GM11168 (cell line): ENCODE results near the gene NDUFB5.

Experiments
- in situ Hi-C: fragments of 300-500 bp; cut with MboI; formaldehyde crosslinking; loops from one replicate; pipeline ENCODE4 v1.12.0; 2022; ENCODE audit warnings: low sequenced_read_pairs; ENCODE audit not compliant: unreplicated experiment

The NDUFB5 gene

GRCh38 chr3:179672918-179673317 is 68.3 kb downstream of the NDUFB5 start:
- in situ Hi-C loops: no loop called here

- in situ Hi-C loops: no loop called here
These were observed 68.9 kb downstream of the NDUFB5 start for GRCh38 chr3:179673523-179673922.

- in situ Hi-C loops: no loop called here
These were observed 71.5 kb downstream of the NDUFB5 start for GRCh38 chr3:179676081-179676480.
